Renal cortex interstitium (tissue), 15 donors: ENCODE results near the gene SURF1. TPM values are rescaled to one million over a fixed set of nuclear protein-coding genes. Genes with fewer than 3 reads are reported as not detected.
A peak's percentile ranks its signal among the peaks of the same experiment; 100 is the strongest.
"Not testable (repeated sequence)": the region's sequence is repeated elsewhere in the genome, so short reads cannot be mapped to it uniquely, and the experiment has no call there.

ENCODE experiments used
- DNase-seq, 11 donors: peaks; one replicate each; pipeline ENCODE4 v3.0.0-alpha.2; 2013; ENCODE audit warnings: low read depth in 9 of 11, low spot score in 4 of 11; ENCODE audit errors: extremely low read depth in 1 of 11
- long read RNA-seq, 16 experiments: transcript quantifications; one replicate each; lab custom pipeline, GENCODE V29; 2026
- polyA plus RNA-seq, 3 donors: library from polyadenylated mRNA; unstranded; fragments of 120-200 nt; gene quantifications; one replicate each; pipeline ENCODE4 v1.2.1, GENCODE V29; 2013; ENCODE audit not compliant: insufficient read length in 3 of 3

SURF1 gene, protein sequence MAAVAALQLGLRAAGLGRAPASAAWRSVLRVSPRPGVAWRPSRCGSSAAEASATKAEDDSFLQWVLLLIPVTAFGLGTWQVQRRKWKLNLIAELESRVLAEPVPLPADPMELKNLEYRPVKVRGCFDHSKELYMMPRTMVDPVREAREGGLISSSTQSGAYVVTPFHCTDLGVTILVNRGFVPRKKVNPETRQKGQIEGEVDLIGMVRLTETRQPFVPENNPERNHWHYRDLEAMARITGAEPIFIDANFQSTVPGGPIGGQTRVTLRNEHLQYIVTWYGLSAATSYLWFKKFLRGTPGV
- 10 to 100 TPM; 43.6 to 52.8 (median 52.4) TPM for polyA plus RNA-seq
- long read RNA-seq, donor 1, transcript SURF1-201 (9 exons, 1,093 nt), result major isoform, 15 of 17 reads
- long read RNA-seq, donor 1, partial matches to known transcripts, result 0 of 17 reads
- long read RNA-seq, donor 1, other reads (novel, unspliced or antisense), result 0 of 17 reads
- long read RNA-seq, donor 2, transcript SURF1-201 (9 exons, 1,093 nt), result major isoform, 15 of 19 reads
- long read RNA-seq, donor 2, partial matches to known transcripts, result 0 of 19 reads
- long read RNA-seq, donor 2, other reads (novel, unspliced or antisense), result 0 of 19 reads
- long read RNA-seq, donor 3, transcript SURF1-201 (9 exons, 1,093 nt), result major isoform, 30 of 78 reads
- long read RNA-seq, donor 3, partial matches to known transcripts, result 5 of 78 reads
- long read RNA-seq, donor 3, other reads (novel, unspliced or antisense), result 37 of 78 reads
- long read RNA-seq, donor 4, transcript SURF1-201 (9 exons, 1,093 nt), result major isoform, 13 of 16 reads
- long read RNA-seq, donor 4, partial matches to known transcripts, result 0 of 16 reads
- long read RNA-seq, donor 4, other reads (novel, unspliced or antisense), result 0 of 16 reads
- long read RNA-seq, donor 5, result 0 reads
- long read RNA-seq, donor 6, transcript SURF1-201 (9 exons, 1,093 nt), result major isoform, 8 of 11 reads
- long read RNA-seq, donor 6, partial matches to known transcripts, result 0 of 11 reads
- long read RNA-seq, donor 6, other reads (novel, unspliced or antisense), result 0 of 11 reads
- long read RNA-seq, donor 7, transcript SURF1-201 (9 exons, 1,093 nt), result major isoform, 21 of 22 reads
- long read RNA-seq, donor 7, partial matches to known transcripts, result 0 of 22 reads
- long read RNA-seq, donor 7, other reads (novel, unspliced or antisense), result 0 of 22 reads
- long read RNA-seq, donor 8, transcript SURF1-201 (9 exons, 1,093 nt), result major isoform, 21 of 26 reads
- long read RNA-seq, donor 8, partial matches to known transcripts, result 0 of 26 reads
- long read RNA-seq, donor 8, other reads (novel, unspliced or antisense), result 0 of 26 reads
- long read RNA-seq, donor 9, transcript SURF1-201 (9 exons, 1,093 nt), result major isoform, 14 of 16 reads
- long read RNA-seq, donor 9, partial matches to known transcripts, result 0 of 16 reads
- long read RNA-seq, donor 9, other reads (novel, unspliced or antisense), result 0 of 16 reads
- long read RNA-seq, donor 10, transcript SURF1-201 (9 exons, 1,093 nt), result major isoform, 9 of 12 reads
- long read RNA-seq, donor 10, partial matches to known transcripts, result 0 of 12 reads
- long read RNA-seq, donor 10, other reads (novel, unspliced or antisense), result 0 of 12 reads
- long read RNA-seq, donor 11, transcript SURF1-201 (9 exons, 1,093 nt), result major isoform, 13 of 20 reads
- long read RNA-seq, donor 11, partial matches to known transcripts, result 0 of 20 reads
- long read RNA-seq, donor 11, other reads (novel, unspliced or antisense), result 0 of 20 reads
- long read RNA-seq, donor 12, partial matches to known transcripts, result 27 of 30 reads
- long read RNA-seq, donor 12, other reads (novel, unspliced or antisense), result 0 of 30 reads
- long read RNA-seq, donor 13, result 0 reads
- long read RNA-seq, donor 14, transcript SURF1-201 (9 exons, 1,093 nt), result major isoform, 15 of 17 reads
- long read RNA-seq, donor 14, partial matches to known transcripts, result 0 of 17 reads
- long read RNA-seq, donor 14, other reads (novel, unspliced or antisense), result 0 of 17 reads
- long read RNA-seq, donor 15, transcript SURF1-201 (9 exons, 1,093 nt), result major isoform, 12 of 31 reads
- long read RNA-seq, donor 15, partial matches to known transcripts, result 19 of 31 reads
- long read RNA-seq, donor 15, other reads (novel, unspliced or antisense), result 0 of 31 reads
- long read RNA-seq, donor 16, transcript SURF1-201 (9 exons, 1,093 nt), result major isoform, 46 of 48 reads
- long read RNA-seq, donor 16, partial matches to known transcripts, result 0 of 48 reads
- long read RNA-seq, donor 16, other reads (novel, unspliced or antisense), result 0 of 48 reads

DNA sequence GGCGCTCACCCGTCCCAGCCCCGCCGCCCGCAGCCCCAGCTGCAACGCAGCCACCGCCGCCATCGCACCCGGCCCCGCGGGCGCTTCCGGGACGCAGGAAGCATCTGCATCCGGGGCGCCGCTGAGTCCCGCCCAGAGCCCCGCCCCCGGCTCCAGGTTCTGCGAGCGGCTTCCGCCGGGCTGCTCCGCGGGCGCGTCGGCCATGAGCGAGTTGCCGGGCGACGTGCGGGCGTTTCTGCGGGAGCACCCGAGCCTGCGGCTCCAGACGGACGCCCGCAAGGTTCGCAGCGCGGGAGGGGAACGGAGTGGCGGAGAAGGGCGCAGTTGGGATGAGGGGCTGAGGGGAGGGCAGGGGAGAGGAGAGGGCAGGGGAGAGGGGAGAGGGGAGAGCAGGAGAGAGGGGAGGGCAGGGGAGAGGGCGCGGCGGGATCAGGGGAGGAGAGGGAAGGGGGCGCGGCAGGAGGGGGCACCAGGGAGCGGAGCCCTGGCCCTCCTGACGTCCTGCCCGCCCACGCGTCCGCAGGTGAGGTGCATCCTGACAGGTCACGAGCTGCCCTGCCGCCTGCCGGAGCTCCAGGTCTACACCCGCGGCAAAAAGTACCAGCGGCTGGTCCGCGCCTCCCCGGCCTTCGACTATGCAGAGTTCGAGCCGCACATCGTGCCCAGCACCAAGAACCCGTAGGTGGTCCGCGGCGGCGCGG is at the start of gene SURF1, which contains the start of gene SURF2:
TSS of gene SURF1 (minus strand) at position 97 of the 701 bp plus-strand sequence. CDS start at position 63, 34 bp downstream.
TSS of gene SURF2 (plus strand) at position 160 of the 701 bp plus-strand sequence. CDS start at position 203, 43 bp downstream.
- DNase-seq, result peak in 8 of 11 donors; percentile 68 to 85 (median 78)

DNA sequence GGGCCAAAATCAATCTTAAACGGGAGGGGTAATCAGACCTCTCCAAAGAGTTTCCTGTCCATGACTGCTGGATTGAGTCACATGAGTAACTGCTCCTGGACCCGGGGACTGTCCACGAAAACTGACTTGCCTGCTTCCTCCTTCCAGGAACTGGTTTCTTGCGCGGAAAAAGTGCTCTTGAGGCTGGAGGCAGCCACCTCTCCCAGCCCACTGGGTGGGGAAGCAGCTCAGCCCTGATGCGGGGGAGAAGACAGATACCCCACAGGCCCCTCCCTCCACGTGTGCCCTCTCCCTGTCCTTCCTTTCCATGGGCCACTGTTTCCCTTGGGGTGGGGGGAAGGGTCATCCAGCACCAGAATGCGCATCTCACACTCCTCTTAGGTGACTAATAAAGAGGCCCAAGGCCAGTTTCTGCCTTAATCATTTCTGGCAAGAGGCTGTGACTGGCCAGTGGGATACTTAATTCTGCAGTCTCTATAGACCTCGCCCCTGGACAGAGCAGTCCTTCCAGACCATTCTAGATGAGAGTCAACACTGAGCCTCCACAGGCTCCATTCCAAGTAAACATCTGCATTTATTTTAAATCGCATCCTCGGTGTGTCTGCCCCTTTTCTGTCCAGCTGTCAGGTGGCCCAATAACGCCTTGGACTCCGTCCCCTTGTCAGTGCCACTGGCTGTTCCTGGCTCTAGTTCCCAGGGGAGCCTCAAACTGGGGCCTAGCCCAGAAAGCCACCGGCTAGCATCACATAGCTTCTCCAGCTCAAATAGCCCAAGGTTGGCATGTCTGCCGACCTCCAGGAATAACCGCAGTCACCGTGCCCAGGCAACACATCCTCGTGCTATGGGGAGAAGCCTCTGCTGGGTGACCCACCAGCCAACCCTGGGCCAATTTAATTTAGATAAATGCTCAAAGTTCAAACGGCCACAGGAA is 49.5 kb upstream of the SURF1 start:
- no peak for DNase-seq

DNA sequence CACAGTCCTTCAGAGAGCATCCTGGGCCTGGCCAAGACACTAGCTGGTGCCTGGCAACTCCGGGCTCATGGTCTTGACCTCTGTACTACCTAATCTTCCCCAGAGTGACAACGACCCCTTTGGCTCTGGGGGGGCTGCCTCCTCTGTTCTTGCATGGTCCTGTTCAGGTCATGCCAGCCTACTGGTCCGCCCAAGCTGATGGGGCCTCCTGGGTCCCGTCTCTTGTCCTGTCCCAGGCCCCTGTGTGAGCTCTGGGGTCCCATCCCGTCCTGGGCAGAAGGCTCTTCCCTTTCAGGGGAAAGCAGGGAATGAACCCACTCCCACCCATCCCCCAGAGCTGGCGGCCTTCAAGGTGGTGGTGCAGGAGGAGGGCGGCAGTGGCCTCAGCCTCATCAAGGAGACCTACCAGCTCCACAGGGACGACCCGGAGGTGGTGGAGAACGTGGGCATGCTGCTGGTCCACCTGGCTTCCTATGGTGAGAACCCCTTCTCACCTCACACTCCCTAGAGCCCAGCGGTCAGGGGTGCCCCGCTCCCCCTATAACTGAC is 48.2 kb upstream of the SURF1 start:
- no peak for DNase-seq

DNA sequence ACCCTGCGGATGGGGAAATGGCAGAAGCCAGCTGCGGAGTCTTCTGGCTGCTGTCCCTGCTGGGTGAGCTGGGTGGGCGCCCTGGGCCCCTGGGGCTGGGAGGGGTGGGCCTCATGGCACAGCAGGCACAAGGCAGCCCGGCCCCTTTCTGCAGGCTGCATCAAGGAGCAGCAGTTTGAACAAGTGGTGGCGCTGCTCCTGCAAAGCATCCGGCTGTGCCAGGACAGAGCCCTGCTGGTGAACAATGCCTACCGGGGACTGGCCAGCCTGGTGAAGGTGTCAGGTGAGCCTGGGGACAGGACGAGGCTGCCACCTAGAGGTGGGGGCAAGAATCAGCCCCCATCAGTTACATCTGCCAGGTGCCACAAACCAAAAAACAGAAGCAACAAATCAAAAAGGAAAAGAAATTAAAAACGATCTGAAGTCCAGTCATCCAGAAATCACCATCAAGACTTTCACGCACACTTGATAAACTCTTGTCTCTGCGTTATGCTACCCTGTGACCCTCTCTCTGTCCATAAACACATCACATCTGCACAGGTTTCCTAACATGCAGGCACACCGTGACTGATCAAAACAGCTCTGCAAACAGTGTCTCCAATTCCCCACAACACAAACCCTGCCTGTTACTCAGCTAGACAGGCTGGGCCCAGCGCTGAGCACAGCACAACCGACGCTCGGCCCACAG is 47.6 kb upstream of the SURF1 start:
- DNase-seq, result no peak

DNA sequence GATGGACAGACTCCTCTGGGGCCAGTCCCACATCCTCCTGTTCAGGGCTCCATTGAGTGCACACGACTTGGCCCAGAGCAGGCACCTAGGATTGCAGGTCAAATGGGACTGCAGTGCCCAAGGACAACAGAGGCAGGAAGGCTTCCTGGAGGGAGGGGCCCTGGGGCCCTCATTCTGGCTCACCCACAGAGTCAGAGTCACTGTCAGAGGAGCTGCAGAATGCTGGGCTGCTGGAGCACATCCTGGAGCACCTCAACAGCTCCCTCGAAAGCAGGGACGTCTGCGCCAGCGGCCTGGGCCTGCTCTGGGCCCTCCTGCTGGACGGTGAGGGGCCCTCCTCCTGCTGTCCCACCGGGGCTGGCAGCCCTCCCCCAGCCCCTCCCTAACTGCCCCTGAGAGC is 46.4 kb upstream of the SURF1 start:
- no peak for DNase-seq

DNA sequence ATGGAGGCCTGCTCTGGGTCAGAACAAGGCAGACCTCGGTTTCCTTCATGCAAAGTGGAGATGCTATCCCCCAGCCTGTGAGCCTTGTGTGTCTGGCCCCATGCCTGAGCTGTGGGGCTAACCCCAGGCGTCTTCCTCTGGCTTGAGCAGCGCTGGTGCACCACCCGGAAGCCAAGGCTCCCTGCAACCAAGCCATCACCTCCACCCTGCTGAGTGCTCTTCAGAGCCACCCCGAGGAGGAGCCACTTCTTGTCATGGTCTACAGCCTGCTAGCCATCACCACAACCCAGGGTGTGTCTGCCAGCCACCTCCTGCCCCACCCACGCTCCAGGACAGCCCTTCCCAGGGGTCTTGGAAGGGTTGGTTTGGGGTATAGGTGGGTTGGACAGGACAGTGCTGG is 45.3 kb upstream of the SURF1 start:
- no peak for DNase-seq

DNA sequence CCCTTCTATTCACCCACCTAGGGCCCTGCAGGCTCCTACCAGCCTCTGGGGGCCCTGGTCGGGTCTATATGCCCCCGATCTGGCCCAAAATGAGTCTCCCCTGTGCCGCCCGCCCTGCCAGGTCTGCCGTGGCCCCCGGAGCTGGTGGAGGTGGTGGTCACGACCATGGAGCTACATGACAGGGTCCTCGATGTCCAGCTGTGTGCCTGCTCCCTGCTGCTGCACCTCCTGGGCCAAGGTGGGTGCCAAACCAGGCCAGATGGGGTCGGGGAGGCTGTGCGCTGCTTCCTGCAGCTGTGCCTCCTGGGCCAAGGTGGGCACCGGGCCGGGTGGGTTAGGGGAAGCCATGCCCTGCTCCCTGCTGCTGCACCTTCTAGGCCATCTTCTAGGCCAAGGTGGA is 44.0 kb upstream of the SURF1 start:
- no peak for DNase-seq

DNA sequence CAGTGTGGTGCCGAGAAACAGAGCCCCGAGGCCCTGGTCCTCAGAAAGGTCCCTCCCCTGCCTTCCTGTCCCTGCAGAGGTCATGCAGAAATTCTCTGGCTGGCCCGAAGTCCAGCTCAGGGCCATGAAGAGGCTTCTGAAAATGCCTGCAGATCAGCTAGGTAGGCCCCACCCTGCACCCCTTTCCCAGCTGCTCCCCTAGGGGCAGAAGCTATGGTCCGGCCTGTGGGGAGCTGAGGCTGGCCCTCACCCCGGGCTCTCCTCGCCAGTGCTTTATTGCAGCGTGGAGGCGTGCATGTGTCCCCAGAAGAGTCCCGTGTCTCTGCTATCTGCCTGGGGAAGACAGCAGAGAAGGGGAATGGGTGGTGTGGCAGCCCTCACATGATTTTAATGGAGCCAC is 41.6 kb upstream of the SURF1 start:
- DNase-seq, result no peak

DNA sequence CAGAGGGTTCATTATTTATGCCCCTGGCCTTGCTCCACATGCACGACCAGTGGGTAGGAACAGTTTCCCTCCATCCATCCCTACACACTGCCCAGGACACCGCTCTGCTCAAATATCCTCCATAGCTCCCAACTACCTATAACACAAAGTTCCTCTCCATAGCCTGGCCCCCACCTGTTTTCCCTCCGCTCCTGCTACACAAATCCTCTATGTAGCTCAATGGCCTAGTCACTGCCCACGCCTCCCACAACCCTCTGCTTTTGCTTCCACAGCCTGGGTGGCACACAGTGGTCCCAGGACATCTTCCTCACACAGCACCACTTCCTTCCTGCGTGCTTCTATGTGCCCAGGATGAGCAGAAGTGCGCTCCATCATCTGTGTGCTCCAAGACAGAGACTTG is 41.1 kb upstream of the SURF1 start:
- DNase-seq, result no peak

DNA sequence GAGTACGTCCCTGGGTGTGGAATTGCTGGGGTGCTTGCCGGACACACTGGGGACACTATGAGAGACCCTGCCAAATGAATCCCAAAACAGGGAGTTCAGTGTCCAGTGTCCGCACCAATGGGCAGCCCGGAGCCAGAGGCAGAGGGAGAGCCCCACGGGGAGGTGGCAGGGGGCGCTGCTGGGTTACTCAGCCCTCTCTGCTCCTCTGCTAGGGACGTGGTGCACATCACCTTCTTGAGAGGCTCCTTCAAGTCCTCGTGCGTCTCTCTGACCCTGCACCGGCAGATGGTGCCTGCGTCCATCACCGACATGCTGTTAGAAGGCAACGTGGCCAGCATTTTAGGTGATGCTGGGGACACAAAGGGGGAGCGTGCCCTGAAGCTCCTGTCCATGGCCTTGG is 40.7 kb upstream of the SURF1 start:
- DNase-seq, result no peak

DNA sequence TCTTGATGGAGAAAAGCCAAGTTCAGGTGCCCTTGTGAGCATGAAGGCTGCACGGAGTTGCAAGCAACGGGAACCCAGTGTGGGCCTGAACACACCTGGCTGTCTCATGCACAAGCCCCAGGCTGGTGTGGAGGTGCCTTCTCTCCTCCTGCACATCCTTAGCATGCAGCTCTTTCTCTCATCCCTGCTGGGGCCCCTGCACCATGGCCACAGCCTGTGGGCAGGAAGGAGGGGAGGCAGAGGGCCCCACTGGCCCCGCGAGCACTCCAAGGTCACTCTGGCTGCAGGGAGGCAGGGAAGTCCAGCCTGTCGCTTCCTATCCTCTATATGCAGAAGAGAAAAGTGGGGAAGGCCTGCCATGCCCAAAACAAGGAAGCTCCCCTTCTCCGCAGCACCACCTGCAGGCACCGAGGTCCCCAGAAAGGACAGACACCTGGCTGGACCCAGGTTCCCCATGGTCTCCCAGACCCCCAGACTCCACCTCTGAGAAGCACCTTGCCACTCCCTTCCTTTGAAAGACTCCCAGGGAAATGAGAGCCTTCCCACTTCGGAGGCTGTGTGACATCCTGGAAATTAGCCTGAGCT is 38.5 kb upstream of the SURF1 start:
- no peak for DNase-seq

DNA sequence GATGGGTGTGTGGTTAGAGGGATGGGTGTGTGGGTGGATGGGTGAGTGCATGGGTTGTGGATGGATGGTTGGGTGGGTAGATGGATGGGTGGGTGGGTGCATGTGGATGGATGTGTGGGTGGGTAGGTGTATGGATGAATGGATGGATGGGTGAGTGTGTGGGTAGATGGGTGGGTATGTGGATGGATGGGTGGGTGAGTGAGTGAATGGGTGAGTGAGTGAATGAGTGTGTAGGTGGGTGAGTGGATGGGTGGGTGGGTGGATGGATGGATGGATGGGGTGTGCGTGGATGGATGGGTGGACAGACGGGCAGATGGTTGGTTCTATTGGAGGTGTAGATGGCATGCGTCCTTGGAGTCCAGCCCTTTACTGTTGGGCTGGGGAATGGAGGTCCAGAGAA is 37.1 kb upstream of the SURF1 start:
- no peak for DNase-seq

DNA sequence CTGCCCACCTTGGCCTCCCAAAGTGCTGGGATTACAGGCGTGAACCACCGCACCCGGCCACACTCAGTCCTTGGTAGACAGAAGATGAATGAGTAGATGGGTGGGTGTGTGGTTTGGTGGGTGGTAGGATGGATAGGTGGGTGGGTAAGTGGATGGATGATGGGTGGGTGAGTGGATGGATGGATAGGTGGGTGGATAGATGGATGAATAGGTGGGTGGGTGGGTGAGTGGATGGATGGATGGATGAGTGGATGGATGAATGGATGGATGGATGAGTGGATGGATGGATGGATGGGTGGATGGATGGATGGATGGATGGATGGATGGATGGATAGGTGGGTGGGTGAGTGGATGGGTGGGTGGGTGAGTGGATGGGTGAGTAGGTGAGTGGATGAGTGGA is 36.0 kb upstream of the SURF1 start:
- DNase-seq, result not testable (repeated sequence)

DNA sequence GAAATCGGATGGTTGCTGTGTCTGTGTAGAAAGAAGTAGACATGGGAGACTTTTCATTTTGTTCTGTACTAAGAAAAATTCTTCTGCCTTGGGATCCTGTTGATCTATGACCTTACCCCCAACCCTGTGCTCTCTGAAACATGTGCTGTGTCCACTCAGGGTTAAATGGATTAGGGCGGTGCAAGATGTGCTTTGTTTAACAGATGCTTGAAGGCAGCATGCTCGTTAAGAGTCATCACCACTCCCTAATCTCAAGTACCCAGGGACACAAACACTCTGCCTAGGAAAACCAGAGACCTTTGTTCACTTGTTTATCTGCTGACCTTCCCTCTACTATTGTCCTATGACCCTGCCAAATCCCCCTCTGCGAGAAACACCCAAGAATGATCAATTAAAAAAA is 35.2 kb upstream of the SURF1 start:
- not testable (repeated sequence) for DNase-seq
